ENCODE measurements around the gene TFF2.

- TF ChIP-seq, protein P1, sequence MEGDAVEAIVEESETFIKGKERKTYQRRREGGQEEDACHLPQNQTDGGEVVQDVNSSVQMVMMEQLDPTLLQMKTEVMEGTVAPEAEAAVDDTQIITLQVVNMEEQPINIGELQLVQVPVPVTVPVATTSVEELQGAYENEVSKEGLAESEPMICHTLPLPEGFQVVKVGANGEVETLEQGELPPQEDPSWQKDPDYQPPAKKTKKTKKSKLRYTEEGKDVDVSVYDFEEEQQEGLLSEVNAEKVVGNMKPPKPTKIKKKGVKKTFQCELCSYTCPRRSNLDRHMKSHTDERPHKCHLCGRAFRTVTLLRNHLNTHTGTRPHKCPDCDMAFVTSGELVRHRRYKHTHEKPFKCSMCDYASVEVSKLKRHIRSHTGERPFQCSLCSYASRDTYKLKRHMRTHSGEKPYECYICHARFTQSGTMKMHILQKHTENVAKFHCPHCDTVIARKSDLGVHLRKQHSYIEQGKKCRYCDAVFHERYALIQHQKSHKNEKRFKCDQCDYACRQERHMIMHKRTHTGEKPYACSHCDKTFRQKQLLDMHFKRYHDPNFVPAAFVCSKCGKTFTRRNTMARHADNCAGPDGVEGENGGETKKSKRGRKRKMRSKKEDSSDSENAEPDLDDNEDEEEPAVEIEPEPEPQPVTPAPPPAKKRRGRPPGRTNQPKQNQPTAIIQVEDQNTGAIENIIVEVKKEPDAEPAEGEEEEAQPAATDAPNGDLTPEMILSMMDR (IDR thresholded peaks at IDR 0.05): no peak
- TF ChIP-seq POLR2A (IDR thresholded peaks at IDR 0.05): no peak
These were observed 25.2 kb upstream of the TFF2 start for GRCh38 chr21:42375966-42376337.

All from vagina (tissue), 2 donors.